NOMO-1 treated with DMSO at 0.1 percent for 48 hours (cell line): ENCODE data around the gene FAM156B.
A peak's percentile ranks its signal among the peaks of the same experiment; 100 is the strongest.
"Not testable (repeated sequence)": the region's sequence is repeated elsewhere in the genome, so short reads cannot be mapped to it uniquely, and the experiment has no call there.

Experiments used
- DNase-seq: peaks from one replicate; lab custom pipeline; 2025; ENCODE audit not compliant: unreplicated experiment; lab: John Stamatoyannopoulos, UW

Gene FAM156B

DNA sequence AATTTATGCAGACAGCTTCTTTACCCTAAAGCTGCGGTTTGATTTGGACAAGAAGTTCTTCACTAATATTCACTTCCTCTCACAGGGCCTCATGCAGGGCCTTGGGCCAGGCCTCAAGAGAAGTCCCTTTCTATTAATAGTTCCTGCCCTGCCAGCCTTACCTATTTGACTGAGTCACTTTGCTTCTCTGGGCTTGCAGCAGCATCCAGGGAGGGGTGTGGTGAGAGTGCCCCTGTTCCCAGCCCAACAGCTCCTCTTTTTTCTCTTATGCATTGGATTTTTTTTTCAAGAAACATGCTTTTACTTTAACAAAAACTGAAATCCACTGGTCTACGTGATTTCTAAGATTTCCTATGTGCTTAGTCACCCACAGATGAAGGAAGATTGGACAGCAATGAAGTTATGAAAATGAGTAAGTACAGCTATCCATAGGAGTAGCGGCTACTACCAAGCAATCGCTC lies 26.7 kb downstream of the FAM156B start:
- peak; percentile 78 for DNase-seq

DNA sequence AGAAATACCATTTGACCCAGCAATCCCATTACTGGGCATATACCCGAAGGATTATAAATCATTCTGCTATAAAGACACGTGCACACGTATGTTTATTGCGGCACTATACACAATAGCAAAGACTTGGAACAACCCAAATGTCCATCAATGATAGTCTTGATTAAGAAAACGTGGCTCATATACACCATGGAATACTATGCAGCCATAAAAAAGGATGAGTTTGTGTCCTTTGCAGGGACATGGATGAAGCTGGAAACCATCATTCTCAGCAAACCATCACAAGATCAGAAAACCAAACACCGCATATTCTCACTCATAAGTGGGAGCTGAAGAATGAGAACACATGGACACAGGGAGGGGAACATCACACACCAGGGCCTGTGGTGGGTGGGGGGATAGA lies 33.1 kb downstream of the FAM156B start:
- DNase-seq, result not testable (repeated sequence)

DNA sequence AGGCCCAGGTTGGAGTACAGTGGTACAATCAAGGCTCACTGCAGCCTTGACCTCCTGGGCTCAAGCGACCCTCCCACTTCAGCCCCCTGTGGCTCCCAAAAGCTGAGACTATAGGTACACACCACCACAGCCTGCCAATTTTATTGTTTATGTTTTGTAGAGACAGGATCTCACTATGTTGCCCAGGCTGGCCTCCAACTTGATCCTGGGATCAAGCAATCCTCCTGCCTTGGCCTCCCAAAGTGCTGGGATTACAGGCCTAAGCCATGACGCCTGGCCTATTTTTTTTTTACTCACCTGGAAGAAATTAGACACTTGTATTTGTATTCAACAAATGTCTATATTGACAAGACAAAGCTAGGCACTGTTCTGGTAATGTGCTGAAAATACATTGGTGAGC lies 36.1 kb downstream of the FAM156B start:
- no peak for DNase-seq

DNA sequence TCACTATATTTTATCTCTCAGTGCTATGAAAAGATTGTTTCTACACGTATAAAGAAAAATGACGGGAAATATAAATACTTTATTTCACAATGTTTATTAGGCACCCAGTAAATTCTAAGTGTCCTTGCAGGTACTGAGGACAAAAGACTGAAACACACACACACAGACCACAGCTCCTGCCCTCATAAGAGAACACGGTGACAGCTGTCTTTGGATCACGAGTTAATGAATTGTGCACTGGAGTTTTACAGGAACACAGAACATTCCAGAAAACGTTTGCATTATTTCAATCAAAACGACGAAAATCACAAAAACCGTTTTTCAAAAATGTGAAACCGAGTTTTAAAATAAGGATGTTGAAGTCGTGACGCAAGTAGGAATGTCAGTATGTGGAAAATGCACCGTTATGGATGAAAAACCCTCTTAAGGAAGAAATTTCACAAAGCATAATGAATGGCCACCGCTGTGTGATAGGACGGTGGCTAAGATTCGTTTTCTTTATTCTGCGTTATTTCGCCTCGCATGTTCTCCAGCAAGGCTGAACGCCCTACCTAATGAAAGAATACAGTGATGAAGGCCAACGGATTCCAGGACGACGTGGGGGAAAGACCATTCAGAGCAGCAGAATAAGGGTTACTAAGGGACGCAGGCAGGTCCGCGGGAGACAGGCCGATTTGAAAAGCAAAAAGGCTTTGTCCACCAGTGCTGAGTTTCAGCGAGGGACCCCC lies 37.0 kb downstream of the FAM156B start:
- no peak for DNase-seq

DNA sequence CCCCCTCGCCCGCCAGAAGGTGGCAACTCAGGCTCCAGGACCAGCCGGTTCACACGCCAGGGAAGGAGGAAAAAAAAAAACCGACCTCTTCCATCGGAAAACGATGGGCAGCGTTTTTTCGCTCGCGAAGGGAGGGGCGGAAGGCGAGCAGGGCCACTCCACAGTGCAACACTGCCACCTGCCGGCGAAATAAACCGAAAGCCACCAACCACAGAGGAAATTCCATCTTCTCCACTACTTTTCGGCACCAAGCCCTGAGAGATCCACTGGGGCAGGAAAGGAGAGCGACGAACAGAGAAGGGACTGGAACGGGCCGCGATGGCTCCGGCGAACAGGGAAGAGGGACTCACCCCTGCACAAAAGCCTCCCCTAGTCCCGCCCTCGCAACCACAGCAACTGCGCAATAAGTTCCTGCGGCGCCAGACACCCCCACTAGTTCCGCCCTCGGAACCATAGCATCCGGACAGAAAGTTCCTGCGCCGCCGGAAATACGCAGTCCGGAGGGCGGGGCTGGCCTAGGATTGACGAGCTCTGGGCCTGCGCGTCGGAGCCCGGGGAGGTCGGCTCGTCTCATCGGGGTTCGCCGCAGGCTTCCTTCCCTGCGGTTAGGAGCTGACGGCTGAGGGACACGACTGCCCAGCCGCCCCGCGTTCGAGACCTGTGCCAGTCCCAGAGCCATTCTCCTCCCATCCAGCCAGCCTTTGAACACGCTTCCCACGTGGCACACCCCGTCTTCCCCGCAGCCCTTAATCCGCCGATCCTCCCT lies 37.8 kb downstream of the FAM156B start:
- peak; percentile 96 for DNase-seq

DNA sequence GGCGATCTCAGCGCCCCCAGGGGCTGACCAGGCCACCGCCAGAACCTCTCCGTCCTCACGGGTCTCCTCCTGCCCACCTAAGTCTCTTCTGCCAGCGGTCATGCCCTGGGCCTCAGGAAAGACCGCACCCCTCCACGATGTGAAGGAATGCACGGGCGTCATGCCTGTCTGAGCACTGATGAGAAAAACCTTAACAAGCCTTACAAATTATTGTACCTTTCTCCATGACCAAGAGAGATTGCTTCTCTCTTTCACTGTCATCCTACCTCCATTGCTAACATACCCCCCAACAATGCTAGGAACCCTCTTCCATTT lies 38.3 kb downstream of the FAM156B start:
- DNase-seq, result not testable (repeated sequence)

DNA sequence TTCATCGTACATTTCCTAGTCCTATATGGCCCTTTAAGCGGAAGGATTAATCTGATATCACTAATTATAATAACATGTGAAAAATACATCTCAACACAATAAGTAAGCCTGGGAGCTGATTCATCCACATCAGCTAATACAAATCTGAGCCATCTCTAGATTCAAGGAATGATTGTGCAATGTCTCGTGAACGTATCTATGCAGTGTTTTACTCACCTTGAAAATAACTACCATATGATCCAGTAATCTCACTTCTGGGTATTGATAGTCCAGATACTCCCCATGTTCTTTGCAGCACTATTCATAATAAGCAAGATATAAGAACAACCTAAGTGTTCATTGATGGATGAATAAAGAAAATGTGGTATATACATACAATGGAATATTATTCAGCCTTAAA lies 43.6 kb downstream of the FAM156B start:
- not testable (repeated sequence) for DNase-seq

DNA sequence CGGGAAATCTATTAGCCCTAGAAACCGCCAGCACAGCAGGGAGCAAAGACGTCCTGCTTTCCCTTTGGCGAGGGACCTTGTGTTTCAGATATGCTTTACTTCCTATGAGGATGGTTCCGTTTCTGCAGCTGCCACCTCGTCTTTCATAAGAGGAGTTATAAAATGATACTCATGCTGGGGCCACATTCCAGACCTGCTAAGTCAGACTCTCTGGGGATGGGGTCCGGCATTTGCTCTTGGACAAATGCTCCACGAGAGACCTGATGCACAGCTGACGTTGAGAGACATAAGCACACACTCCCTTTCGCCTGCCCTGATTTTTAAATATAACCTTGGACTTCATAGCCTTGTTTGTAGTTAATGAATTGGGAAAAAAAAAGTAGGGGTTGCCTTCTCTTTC lies 44.6 kb downstream of the FAM156B start:
- not testable (repeated sequence) for DNase-seq

DNA sequence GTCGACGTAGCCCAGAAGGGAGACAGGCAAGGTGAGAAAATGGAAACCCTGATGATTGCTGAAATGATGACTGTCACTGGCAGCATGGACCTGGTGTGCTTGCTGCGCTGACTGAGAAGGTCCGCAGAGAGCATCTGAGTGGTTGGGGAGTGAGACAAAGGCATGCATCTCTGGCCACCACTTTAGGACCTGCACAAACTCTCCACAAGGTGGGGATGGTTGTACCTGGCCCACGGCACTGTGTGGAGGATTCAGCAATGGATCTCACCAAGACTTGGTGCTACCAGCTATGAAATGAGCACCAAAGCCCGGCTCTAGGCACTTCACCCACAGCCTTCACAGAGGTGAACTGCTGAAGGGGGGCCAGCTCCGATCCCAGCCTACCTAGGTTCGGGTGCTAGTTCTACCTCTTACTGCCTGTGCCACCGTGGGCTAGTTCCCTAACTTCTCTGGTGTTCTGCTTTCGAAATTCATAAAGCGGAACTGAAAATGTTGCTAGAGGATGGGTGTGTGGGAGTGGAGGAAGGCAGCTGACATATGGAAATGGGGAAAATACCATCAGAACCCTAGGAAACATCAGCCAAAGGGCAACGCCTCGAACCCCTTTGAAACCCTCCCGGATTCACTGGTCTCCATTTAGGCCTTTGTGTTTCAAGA lies 48.8 kb downstream of the FAM156B start:
- DNase-seq, result not testable (repeated sequence)

DNA sequence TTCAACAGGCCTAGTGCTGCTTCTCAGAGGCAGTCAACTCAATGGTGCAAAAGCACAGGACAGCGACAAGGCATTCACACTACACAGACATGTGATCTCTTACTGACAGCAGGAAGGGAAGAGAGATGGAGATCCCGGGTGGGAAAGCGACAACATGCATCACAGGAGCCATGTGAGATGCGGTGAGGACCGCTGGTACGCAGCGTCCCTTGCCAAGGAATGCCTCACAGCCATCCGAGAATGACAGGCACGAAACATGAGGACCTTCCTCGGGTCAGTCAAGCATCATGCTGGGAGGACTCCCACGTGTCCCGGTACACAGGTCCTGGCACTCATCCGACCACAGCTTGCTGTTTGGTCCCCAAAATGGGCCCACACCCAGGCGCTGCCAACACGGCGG lies 50.4 kb downstream of the FAM156B start:
- not testable (repeated sequence) for DNase-seq

DNA sequence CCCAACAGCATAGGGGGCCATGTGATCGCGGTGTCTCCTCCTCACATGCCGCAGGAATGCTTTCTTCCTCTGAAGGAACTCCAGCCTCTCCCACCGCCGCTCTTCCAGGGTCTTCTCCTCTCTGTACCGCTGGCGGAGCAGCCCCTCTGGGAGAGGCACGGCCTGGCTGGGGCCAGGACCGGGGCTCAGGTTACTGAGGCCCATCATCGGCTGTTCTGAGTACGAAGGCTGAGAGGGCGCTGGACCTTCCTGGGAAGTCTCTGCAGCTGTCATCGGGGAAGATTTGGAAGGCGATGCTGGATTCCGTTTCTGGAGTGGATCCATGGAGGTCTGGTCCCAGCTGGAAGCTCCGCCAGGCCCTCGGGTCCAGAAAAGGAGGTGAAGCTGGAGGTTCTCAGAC lies 51.1 kb downstream of the FAM156B start:
- not testable (repeated sequence) for DNase-seq

DNA sequence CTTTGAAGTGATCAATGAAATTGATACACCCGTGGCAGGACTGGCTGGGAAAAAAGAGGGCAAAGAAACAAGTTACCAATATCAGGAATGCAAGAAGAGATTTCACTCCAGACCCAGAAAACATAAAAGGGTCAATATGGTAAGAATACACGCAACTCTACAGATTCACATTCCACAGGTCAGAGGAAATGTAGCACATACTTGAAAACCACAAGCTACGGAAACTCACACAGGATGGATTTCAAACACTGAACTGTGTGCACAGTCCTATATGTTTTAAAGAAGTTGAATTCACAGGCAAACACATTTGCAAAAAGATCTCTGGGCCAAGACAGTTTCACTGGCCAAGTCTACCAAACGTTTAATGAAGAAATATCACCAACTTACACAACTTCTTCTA lies 52.2 kb downstream of the FAM156B start:
- DNase-seq, result not testable (repeated sequence)

DNA sequence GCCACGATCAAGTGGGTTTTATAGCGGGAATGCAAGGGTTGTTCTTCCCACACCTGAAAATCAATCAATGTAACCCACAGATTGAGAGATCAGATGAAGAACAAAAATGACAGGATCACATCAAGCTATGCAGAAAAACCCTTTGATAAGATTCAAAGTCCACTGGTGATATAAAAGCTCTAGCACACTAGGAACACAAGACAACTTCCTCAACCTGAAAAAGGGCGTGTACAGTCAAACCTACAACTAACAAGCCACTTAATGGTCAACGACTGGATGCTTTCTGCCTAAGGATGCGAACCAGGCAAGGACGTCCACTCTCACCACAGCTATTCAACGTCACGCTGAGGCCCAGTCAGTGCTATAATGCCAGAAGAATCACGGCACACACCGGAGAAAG lies 52.8 kb downstream of the FAM156B start:
- DNase-seq, result not testable (repeated sequence)
